Measurements from ENCODE around the gene DCTN5.

The DCTN5 gene

GRCh38 chr16:23666571-23667354, 25.5 kb downstream of the DCTN5 start:
- no peak for DNase-seq

- DNase-seq: no peak
These were observed 26.0 kb downstream of the DCTN5 start for GRCh38 chr16:23667355-23667659.

DNA sequence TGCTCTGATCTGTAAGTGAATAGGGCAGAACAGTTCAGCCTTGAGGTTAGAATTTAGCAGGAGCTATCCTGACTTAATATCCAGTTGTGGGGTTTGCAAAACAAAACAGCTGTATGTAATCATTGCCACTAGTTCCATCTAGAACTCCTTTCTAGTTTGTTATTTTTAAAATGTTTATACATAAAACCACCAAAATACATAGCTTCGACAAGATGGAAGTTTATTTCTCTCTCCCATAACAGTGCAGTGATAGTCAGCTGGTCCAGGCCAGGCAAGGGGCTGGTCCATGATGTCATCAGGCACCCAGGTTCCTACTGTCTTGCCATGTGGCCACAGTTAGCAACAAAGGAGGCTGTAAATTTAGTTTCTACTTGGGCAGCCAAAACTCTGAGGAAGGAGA, 27.0 kb downstream of the DCTN5 start:
- no peak for DNase-seq

- no peak for DNase-seq
These were observed 27.6 kb downstream of the DCTN5 start for GRCh38 chr16:23668873-23669272.

DNA sequence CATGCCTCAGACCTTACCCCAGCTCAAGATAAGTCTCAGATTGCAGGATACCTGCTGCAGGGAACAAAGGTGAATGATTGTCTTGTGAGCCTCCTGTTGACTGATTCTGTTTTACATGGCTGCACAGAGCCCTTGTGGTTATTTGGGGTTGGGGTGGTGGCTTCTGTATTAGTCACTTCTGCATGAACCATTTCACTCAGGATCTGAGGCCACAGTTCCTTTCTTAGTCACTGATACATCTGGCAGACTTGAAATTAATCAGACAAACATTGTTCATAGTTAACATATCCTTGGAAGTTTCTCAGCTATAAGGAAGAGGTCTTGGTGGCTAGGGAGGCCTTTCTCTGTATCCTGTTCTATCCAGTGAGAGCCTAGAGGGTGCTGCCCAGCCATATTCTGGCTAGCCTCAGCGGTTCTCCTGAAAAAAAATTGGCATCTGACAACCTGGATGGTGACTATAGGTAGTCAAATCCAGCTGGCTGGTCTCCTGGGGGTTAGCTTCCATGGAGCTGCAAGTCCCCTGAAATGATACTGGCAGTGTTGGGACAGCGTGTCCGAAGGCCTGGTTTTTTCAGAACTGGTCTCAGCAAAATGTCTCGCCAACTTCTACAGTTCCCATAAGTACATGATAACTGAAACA, 29.0 kb downstream of the DCTN5 start:
- no peak for DNase-seq

GRCh38 chr16:23673971-23674614, 32.8 kb downstream of the DCTN5 start:
- DNase-seq: no peak

DNA sequence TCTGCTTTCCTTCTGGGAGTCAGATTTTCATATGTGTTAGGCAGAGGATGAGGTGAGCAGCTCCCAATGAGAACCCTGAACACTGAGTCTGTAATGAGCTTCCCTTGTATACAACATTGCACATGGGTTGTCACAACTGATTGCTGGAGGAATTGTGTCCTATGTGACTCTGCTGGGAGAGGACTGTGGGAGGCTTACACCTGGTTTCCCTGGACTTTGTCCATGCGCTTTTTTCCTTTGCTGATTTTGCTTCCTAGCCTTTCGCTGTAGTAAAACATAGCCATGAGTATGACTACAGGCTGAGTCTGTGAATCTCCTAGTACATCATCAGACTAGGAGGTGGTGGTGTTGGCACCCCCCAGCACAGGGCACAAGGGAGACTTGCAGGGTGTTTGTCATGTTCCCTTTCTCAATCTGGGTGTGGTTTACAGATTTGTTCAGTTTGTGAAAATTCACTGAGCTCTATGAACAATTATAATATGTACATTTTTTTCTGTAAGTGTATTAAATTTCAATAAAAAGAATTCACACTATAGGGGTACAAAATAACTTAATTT, 35.7 kb downstream of the DCTN5 start:
- DNase-seq: peak in 1 of 2 donors; percentile 5

DNA sequence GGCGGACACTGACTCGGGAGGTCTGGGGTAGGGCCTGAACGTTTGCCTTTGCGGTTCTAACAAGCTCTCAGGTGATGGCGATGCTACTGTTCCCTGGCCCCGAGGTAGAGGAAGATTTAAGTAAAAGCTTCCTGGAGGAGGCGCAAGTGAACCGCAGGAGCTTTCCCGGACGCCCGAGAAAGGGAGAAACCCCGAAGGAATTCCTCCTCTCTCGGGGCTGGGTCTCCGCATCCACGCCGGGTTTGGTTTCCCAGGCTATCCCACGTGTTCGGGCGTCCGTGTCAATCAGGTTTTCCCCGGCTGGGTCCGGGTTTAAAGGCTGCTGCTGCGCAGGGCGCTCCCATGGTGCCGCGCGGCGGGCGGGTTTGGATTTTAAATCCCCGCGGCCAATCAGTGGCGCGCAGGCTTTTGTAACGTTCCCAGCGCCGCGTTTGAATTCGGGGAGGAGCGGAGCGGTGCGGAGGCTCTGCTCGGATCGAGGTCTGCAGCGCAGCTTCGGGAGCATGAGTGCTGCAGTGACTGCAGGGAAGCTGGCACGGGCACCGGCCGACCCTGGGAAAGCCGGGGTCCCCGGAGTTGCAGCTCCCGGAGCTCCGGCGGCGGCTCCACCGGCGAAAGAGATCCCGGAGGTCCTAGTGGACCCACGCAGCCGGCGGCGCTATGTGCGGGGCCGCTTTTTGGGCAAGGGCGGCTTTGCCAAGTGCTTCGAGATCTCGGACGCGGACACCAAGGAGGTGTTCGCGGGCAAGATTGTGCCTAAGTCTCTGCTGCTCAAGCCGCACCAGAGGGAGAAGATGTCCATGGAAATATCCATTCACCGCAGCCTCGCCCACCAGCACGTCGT, 37.4 kb downstream of the DCTN5 start, which contains the start of gene PLK1:
PLK1 (plus strand) TSS at position 460 of the 844 bp plus-strand sequence; CDS start at position 504, 44 bp downstream.
- DNase-seq: peak; percentile 19 to 50

DNA sequence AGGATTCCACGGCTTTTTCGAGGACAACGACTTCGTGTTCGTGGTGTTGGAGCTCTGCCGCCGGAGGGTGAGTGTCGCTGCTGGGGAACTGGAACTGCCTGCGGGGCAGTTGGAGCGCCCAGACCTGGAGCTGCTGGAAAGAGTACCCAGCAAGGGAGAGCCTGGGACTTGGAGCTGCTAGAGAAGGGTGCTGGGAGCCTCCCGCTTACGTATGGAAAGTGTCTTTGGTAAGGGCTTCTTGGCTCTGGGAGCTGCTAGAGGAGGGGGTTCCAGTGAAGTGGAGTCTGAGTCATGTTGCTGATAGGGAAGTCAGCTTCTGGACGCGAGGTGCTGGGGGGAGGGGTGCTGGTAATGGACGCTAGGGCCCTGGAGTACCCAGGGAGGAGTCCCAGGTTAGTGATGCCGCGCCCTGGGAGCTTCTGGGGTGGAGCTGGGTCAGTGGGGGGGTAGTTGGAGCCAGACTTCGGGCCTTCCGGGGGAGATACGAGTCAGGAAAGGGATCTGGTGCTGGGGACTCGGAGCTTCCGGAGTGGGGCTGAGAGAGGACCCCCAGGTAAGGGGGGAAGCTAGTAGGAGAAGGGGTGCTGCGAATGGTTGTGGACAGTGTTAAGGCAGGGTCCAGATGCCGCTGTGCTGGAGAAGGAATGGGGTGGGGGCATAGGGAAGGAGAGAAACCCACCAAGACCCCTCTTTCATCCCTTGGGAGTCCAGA, 38.2 kb downstream of the DCTN5 start:
- no peak for DNase-seq

- no peak for DNase-seq
These were observed 38.7 kb downstream of the DCTN5 start for GRCh38 chr16:23679986-23680336.

GRCh38 chr16:23682181-23682580, 40.9 kb downstream of the DCTN5 start:
- DNase-seq: no peak

GRCh38 chr16:23683487-23683886, 42.2 kb downstream of the DCTN5 start:
- DNase-seq: no peak

DNA sequence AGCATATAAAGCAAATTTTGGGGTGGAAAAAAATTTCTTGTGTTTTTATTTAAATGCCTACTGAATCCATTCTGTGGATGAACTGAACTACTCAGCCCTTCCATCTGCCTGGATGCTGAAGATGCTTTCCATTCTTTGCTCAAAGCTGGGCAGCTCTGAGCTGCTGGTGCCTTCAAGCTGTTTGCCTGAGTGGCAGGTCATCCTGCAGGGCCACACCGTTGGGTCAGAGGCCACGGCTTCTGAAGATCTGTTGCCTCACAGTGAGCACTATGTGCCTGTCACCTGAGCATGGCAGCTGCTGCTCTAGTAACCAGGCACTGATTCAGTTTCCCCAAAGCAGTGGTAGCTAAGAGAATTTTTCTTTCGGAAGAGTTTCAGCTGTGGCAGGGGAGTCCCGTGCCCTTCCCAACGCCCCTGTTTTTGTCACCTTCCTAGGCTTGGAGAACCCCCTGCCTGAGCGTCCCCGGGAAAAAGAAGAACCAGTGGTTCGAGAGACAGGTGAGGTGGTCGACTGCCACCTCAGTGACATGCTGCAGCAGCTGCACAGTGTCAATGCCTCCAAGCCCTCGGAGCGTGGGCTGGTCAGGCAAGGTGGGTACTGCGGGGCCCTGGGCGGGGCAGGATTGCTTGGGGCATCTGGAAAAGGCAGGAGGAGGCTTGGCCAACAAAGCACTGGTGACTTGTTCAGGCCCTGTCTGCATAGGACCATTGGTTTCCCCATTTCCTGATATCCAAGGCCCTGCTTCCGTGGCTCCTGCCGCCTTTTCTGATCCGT, 46.0 kb downstream of the DCTN5 start:
- DNase-seq: no peak

- no peak for DNase-seq
These were observed 48.3 kb downstream of the DCTN5 start for GRCh38 chr16:23689442-23690187.

DNA sequence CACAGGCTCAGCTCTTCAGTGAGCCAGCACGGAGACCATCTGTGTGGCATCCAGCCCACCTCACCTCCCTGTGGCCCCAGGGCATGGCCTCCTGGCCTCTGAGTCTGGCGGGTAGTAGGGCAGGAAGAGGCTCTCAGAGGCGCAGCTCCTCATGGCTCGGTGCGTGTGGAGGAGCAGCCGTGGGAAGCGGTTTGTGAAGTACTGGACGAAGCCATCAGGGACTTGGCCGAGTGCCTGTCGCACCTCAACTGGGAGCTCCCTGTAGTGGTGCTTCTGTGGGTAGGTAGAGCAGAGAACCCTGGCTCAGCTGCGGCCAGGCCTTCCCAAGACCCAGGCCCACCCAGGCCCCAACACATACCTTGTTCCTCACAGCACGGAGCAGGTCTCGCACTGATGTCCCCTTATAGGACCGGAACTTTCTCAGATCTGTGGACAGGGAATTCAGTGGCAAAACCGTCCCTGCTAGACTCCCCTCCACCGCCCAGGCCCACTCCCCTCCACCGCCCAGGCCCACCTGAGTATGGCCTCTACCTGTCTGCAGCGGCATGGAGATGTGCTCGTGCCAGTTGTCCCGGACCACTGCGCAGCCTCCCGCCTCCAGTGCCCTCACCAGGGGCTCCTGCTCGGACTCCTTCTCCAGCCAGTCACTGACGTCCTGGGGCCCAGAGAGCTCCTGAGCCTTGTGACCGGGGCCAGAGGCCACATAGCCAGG, 49.7 kb downstream of the DCTN5 start:
- DNase-seq: no peak

DNA sequence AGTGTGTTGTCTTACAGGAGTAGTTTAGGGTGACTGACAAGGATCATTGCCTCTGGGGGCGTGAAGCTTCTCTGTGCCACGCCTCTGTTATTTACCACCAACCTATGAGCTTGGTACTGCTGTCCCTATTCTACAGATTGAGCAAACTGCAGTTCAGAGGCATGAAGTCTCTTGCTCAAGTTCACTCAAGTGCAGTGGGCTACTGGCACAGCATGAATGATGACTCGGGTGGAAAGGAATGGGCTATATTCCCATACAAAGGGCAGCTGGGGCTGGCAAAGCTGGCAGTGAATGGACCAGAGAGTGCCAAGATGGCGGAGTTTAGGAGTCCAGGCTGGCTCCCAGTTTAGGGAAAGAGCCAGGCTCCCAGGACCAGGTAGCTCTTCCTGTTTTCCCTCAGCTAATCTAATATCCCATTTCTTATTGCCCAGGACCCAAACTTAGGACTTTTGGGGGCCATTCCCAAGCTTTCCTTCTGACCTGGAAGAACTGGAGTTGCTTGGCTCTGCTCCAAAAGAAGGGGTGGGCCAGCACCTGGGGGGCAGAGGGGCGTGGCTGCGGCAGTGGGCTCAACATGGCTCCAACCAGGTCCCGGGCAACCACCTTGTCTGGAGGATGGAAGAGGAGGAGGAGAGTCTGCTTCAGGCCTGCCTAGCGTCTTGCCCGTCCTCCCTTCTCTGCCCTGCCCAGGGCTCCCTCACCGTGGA, 50.4 kb downstream of the DCTN5 start:
- no peak for DNase-seq

GRCh38 chr16:23692190-23692837, 51.0 kb downstream of the DCTN5 start:
- no peak for DNase-seq

GRCh38 chr16:23694265-23694643, 53.0 kb downstream of the DCTN5 start:
- no peak for DNase-seq

Data from hippocampal formation (tissue), 2 donors.